ENCODE data around the gene LPAR1.

The LPAR1 gene

GRCh38 chr9:111037708-111038330 is 451 bp downstream of the LPAR1 start:
- in situ Hi-C loops (cut with MboI; ENCODE audit: low sequenced_read_pairs), result no loop called here

- in situ Hi-C loops (cut with MboI; ENCODE audit: low sequenced_read_pairs), result no loop called here
Measured at GRCh38 chr9:111037356-111037707, 938 bp downstream of the LPAR1 start.

GRCh38 chr9:111036946-111037345 is 1.3 kb downstream of the LPAR1 start:
- in situ Hi-C loops (cut with MboI; ENCODE audit: low sequenced_read_pairs), result no loop called here

GRCh38 chr9:111036429-111036789 is 1.9 kb downstream of the LPAR1 start:
- in situ Hi-C loops (cut with MboI; ENCODE audit: low sequenced_read_pairs), result no loop called here

- in situ Hi-C loops (cut with MboI; ENCODE audit: low sequenced_read_pairs), result no loop called here
Measured at GRCh38 chr9:111035543-111036428, 2.5 kb downstream of the LPAR1 start.

GRCh38 chr9:111034898-111035539 is 3.3 kb downstream of the LPAR1 start:
- in situ Hi-C loops (cut with MboI; ENCODE audit: low sequenced_read_pairs), result no loop called here

GRCh38 chr9:111034170-111034897 is 3.9 kb downstream of the LPAR1 start:
- in situ Hi-C loops (cut with MboI; ENCODE audit: low sequenced_read_pairs), result no loop called here

GRCh38 chr9:111030492-111030891 is 7.8 kb downstream of the LPAR1 start:
- in situ Hi-C loops (cut with MboI; ENCODE audit: low sequenced_read_pairs), result no loop called here

- in situ Hi-C loops (cut with MboI; ENCODE audit: low sequenced_read_pairs), result no loop called here
Measured at GRCh38 chr9:111029260-111029659, 9.0 kb downstream of the LPAR1 start.

GRCh38 chr9:111027798-111028197 is 10.5 kb downstream of the LPAR1 start:
- in situ Hi-C loops (cut with MboI; ENCODE audit: low sequenced_read_pairs), result no loop called here

GRCh38 chr9:111023128-111023527 is 15.1 kb downstream of the LPAR1 start:
- in situ Hi-C loops (cut with MboI; ENCODE audit: low sequenced_read_pairs), result no loop called here

GRCh38 chr9:111020594-111020993 is 17.7 kb downstream of the LPAR1 start:
- in situ Hi-C loops (cut with MboI; ENCODE audit: low sequenced_read_pairs), result no loop called here

GRCh38 chr9:111016426-111017045 is 21.7 kb downstream of the LPAR1 start:
- in situ Hi-C loops (cut with MboI; ENCODE audit: low sequenced_read_pairs), result no loop called here

- in situ Hi-C loops (cut with MboI; ENCODE audit: low sequenced_read_pairs), result no loop called here
Measured at GRCh38 chr9:111016016-111016415, 22.3 kb downstream of the LPAR1 start.

- in situ Hi-C loops (cut with MboI; ENCODE audit: low sequenced_read_pairs), result no loop called here
Measured at GRCh38 chr9:111013707-111014106, 24.6 kb downstream of the LPAR1 start.

GRCh38 chr9:111013250-111013649 is 25.0 kb downstream of the LPAR1 start:
- in situ Hi-C loops (cut with MboI; ENCODE audit: low sequenced_read_pairs), result no loop called here

- in situ Hi-C loops (cut with MboI; ENCODE audit: low sequenced_read_pairs), result no loop called here
Measured at GRCh38 chr9:111008158-111009075, 29.9 kb downstream of the LPAR1 start.

- in situ Hi-C loops (cut with MboI; ENCODE audit: low sequenced_read_pairs), result no loop called here
Measured at GRCh38 chr9:111005746-111006470, 32.4 kb downstream of the LPAR1 start.

GRCh38 chr9:111004936-111005335 is 33.3 kb downstream of the LPAR1 start:
- in situ Hi-C loops (cut with MboI; ENCODE audit: low sequenced_read_pairs), result no loop called here
